GM13977 (cell line): ENCODE measurements around the gene DGCR8.

Experiments
- DNase-seq: peaks from one replicate; pipeline ENCODE4 v3.0.0; 2012; ENCODE audit warnings: low spot score
- CTCF ChIP-seq: IDR thresholded peaks from 2 replicates; pipeline ENCODE4 v1.5.1; 2012; ENCODE audit warnings: mild to moderate bottlenecking, control low read depth; ENCODE audit not compliant: insufficient read depth; ENCODE audit errors: extremely low read depth, missing control alignments
- in situ Hi-C: fragments of 300-500 bp; cut with MboI; formaldehyde crosslinking; loops from one replicate; pipeline ENCODE4 v1.12.0; 2022; ENCODE audit warnings: low sequenced_read_pairs, low pct_unique_long_range_greater_than_20kb, mixed read lengths, inconsistent platforms; ENCODE audit not compliant: unreplicated experiment

Gene DGCR8

GRCh38 chr22:20053407-20054033, 26.5 kb upstream of the DGCR8 start:
- no peak for TF ChIP-seq CTCF
- in situ Hi-C loops = no loop called here
- no peak for DNase-seq

GRCh38 chr22:20054034-20054427, 26.0 kb upstream of the DGCR8 start:
- no peak for TF ChIP-seq CTCF
- DNase-seq = no peak
- in situ Hi-C loops = no loop called here

- in situ Hi-C loops = no loop called here
- DNase-seq = no peak
- no peak for TF ChIP-seq CTCF
Observed at GRCh38 chr22:20054485-20054884, 25.6 kb upstream of the DGCR8 start.

GRCh38 chr22:20055144-20055543, 24.9 kb upstream of the DGCR8 start:
- in situ Hi-C loops = no loop called here
- no peak for DNase-seq
- no peak for TF ChIP-seq CTCF

- in situ Hi-C loops = no loop called here
- no peak for DNase-seq
- TF ChIP-seq CTCF = no peak
Observed at GRCh38 chr22:20055654-20056053, 24.4 kb upstream of the DGCR8 start.

- no peak for TF ChIP-seq CTCF
- DNase-seq = no peak
- in situ Hi-C loops = no loop called here
Observed at GRCh38 chr22:20056161-20056560, 23.9 kb upstream of the DGCR8 start.

GRCh38 chr22:20056696-20057386, 23.2 kb upstream of the DGCR8 start:
- in situ Hi-C loops = no loop called here
- DNase-seq = no peak
- no peak for TF ChIP-seq CTCF
